Measurements from ENCODE around the gene TRDN. TPM values are rescaled to one million over a fixed set of nuclear protein-coding genes. Genes with fewer than 3 reads are reported as not detected.

Gene TRDN
- total RNA-seq, 1 donor from 2014 or later = 4.2 TPM

Other genes starting within 250 kb of the TRDN start
- 48.4 TPM for gene NKAIN2, start 166.9 kb upstream of the TRDN start, total RNA-seq